ENCODE measurements around the gene RGS7. TPM values are rescaled to one million over a fixed set of nuclear protein-coding genes. Genes with fewer than 3 reads are reported as not detected.
"Not testable (repeated sequence)": the region's sequence is repeated elsewhere in the genome, so short reads cannot be mapped to it uniquely, and the experiment has no call there.

The RGS7 gene
- total RNA-seq, 2 donors from 2014 or later = not detected

- ATAC-seq (no peak), DNase-seq (no peak)
- intact Hi-C loops (cut with DNase I) = no loop called here
Measured at GRCh38 chr1:241286486-241286885, 70.5 kb downstream of the RGS7 start.

- ATAC-seq = no peak
- intact Hi-C loops (cut with DNase I) = no loop called here
- DNase-seq = no peak
Measured at GRCh38 chr1:241276391-241276790, 80.6 kb downstream of the RGS7 start.

GRCh38 chr1:241275981-241276380 lies 81.0 kb downstream of the RGS7 start:
- DNase-seq = no peak
- no peak for ATAC-seq
- intact Hi-C loops (cut with DNase I) = no loop called here

GRCh38 chr1:241275226-241275625 lies 81.8 kb downstream of the RGS7 start:
- DNase-seq = no peak
- ATAC-seq = no peak
- intact Hi-C loops (cut with DNase I) = no loop called here

DNA sequence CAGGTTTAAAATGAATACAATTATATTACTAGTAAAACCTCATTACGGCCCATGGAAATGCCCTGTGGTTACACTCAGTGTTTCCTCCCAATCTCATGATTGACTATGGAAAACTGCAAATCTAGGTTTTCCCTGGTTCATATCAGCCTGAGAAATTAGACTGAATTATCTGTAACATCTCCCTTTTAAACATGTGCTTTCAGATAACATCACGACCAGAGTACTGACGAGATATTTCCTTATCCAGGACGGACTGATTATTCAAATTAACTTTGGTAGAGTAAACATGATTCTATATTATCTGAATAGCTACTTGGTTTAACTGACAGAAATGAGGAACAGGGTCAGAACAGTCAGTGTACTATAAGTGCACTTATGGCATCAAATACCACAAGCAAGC lies 82.3 kb downstream of the RGS7 start:
- ATAC-seq = no peak
- no peak for DNase-seq
- intact Hi-C loops (cut with DNase I) = no loop called here

- intact Hi-C loops (cut with DNase I) = no loop called here
Measured at GRCh38 chr1:241272828-241273227, 84.2 kb downstream of the RGS7 start.

DNA sequence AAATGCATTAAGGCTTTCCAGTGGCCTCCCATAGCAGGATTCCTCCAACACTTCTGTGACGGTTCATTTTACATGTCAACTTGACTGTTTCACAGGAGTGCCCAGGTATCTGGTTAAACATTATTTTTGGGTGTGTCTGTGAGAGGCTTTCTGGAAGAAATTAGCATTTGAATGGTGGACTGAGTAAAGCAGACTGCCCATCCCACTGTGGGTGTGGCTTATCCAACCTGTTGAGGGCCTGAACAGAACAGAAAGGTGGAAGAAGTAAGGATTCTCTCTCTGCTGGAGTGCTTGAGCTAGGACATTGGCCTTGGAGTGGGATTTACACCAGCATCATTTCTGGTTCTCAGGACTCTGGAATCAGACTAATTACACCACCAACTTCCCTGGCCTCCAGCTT lies 85.6 kb downstream of the RGS7 start:
- intact Hi-C loops (cut with DNase I) = no loop called here
- DNase-seq = no peak
- ATAC-seq = no peak

More at GRCh38 chr1:241272828-241273227, 84.2 kb downstream of the RGS7 start:
- DNase-seq = no peak
- no peak for ATAC-seq

DNA sequence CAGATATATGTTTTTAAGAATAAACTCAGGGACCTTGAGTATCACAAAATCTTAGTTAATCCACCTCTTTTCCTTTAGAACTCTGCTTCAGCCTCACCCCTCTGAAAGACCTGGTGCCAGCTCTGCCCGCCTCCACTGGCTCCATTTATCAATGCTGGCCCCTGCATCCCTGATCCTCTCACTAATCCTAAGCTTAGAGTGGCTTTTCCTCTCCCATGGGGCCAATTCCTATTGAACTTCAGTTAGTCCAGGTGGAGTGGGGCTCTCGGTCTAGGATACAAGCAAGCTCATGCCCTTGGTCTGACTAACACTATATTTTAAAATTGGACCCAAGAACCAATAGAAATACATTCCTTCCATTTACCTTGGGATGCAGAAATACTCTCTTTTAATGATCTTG lies 87.0 kb downstream of the RGS7 start:
- ATAC-seq (no peak), DNase-seq (no peak)
- intact Hi-C loops (cut with DNase I) = no loop called here

GRCh38 chr1:241269116-241269515 lies 87.9 kb downstream of the RGS7 start:
- intact Hi-C loops (cut with DNase I) = no loop called here
- no peak for ATAC-seq
- no peak for DNase-seq

GRCh38 chr1:241266121-241266520 lies 90.9 kb downstream of the RGS7 start:
- intact Hi-C loops (cut with DNase I) = no loop called here
- DNase-seq = no peak
- ATAC-seq = no peak

GRCh38 chr1:241265428-241265827 lies 91.6 kb downstream of the RGS7 start:
- intact Hi-C loops (cut with DNase I) = no loop called here
- DNase-seq (no peak), ATAC-seq (no peak)

DNA sequence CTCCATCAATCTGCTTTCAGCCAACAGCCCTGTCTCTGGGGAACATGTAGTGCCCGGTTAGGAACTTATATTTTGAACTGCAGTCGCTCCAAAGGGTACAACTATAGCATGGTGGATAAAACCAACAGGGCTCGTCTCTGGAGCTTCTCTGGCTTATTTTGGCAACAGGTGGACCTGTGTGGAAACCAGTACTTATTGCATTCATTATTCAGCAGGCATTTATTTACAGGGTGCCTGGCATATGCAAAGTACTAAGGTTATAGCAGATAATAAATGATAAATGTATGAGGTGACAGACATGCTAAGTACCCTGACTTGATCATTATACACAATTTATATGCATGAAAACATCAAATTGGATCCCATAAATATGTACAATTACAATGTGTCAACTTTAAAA lies 93.7 kb downstream of the RGS7 start:
- ATAC-seq = no peak
- intact Hi-C loops (cut with DNase I) = no loop called here

DNA sequence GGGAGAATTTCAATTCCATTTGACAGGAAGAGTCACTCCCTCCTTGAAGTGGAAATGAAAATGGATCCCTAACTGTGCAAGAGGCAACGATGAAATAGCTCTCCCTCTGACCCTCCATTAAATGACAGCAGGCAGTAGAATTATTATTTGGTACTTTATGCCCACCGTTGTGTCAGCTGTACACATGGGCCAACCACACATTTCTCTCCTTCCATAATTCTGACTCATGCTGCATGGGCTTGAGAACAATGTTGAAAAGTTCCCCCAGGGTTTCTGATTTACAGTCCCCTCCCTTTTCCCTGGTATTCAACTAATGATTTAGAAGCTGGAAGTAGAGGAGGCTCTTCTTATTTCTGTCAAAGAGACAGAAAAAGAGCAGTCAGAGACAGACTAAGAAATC lies 103.5 kb downstream of the RGS7 start:
- ATAC-seq (no peak), DNase-seq (no peak)
- intact Hi-C loops (cut with DNase I) = no loop called here

More for the DNA sequence above, 93.7 kb downstream of the RGS7 start:
- DNase-seq = no peak

DNA sequence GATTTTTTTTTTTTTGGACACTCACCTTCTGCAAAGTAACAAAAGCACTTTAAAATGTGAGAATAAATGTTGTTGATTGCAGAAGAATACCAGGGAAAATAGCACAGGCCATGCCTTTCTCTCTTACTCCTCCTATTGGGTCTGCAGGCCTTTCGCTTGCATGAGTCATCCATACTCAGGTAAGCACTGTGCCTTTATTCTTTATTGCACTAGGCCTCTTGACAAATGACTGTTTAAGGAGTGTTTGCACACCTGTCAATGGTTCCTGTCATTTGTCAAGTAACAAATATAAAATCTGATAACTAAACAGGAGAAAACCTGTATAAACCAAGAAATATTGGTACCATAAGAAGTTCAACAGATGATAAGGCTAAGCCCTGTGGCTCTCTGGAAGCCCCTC lies 106.5 kb downstream of the RGS7 start:
- ATAC-seq = no peak
- DNase-seq = no peak
- intact Hi-C loops (cut with DNase I) = no loop called here

- intact Hi-C loops (cut with DNase I) = no loop called here
- DNase-seq = no peak
Measured at GRCh38 chr1:241240069-241240468, 116.9 kb downstream of the RGS7 start.

GRCh38 chr1:241237873-241238272 lies 119.1 kb downstream of the RGS7 start:
- intact Hi-C loops (cut with DNase I) = no loop called here
- no peak for ATAC-seq
- DNase-seq = no peak

More at GRCh38 chr1:241240069-241240468, 116.9 kb downstream of the RGS7 start:
- ATAC-seq = no peak

- ATAC-seq (no peak), DNase-seq (no peak)
- intact Hi-C loops (cut with DNase I) = no loop called here
Measured at GRCh38 chr1:241235256-241235897, 121.6 kb downstream of the RGS7 start.

DNA sequence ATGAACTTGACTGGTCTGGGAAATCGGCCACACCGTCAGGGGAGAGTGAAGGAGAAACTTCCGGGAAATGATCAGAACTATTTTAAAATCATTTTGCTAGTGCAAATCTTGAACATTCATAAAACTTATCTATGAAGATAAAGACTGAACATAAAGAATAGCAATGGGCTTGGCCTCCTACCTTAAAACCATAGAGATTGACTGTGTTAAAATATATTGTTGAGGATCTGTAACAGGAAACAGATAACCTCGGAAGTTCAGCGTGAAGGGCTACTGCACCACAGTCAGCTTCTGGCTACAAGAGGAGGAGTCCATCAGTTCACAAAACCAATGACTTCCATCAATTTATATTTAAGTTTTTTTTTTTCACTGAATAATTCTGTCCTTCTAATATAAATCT lies 127.3 kb downstream of the RGS7 start:
- ATAC-seq (no peak), DNase-seq (no peak)
- intact Hi-C loops (cut with DNase I) = no loop called here

- ATAC-seq (no peak), DNase-seq (no peak)
- intact Hi-C loops (cut with DNase I) = no loop called here
Measured at GRCh38 chr1:241229216-241229615, 127.8 kb downstream of the RGS7 start.

GRCh38 chr1:241228339-241228738 lies 128.7 kb downstream of the RGS7 start:
- ATAC-seq = no peak
- intact Hi-C loops (cut with DNase I) = no loop called here
- DNase-seq = no peak

DNA sequence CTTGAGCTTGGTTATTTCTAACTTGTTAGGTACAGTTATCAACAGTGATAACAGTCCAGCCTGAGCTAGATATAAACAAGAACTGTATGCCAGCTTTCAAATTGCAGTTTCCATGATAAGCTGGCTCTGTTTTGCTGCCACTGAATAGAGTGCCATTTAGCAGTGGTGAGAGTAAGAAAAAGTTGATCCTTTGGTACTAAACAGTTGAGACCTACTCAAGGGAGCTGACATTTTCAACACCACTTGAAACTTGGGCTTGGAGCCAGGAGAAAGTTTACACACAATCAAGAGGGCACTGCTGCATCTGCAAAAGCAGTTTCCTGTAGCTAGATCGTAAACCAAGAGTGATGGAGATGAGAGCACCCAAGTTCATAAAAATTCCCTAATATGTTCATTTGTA lies 131.3 kb downstream of the RGS7 start:
- intact Hi-C loops (cut with DNase I) = no loop called here
- DNase-seq = no peak
- ATAC-seq = no peak

- intact Hi-C loops (cut with DNase I); DNase-seq; ATAC-seq: not testable (repeated sequence)
Measured at GRCh38 chr1:241224189-241224588, 132.8 kb downstream of the RGS7 start.

Data from left cardiac atrium (tissue), 4 donors.